Activated naive CD4-positive, alpha-beta T cell treated with anti-CD3 and anti-CD28 coated beads, Interleukin-2, amount 50 U/mL, for 24 hours (primary cell): ENCODE measurements around the gene MRPL42.
"Not testable (repeated sequence)": the region's sequence is repeated elsewhere in the genome, so short reads cannot be mapped to it uniquely, and the experiment has no call there.

Experiments used
- H3K27ac Mint-ChIP-seq: one replicate; pipeline ENCODE4 v1.8.0; 2021; ENCODE audit warnings: mild to moderate bottlenecking, mixed read lengths
- H3K27me3 Mint-ChIP-seq: one replicate; pipeline ENCODE4 v1.8.0; 2021; ENCODE audit warnings: mixed read lengths
- H3K36me3 Mint-ChIP-seq: one replicate; pipeline ENCODE4 v1.8.0; 2021; ENCODE audit warnings: mixed read lengths
- H3K4me1 Mint-ChIP-seq: one replicate; pipeline ENCODE4 v1.8.0; 2021; ENCODE audit warnings: mixed read lengths
- H3K4me3 Mint-ChIP-seq: one replicate; pipeline ENCODE4 v1.8.0; 2021; ENCODE audit warnings: mild to moderate bottlenecking, mixed read lengths
- H3K9me3 Mint-ChIP-seq: one replicate; pipeline ENCODE4 v1.8.0; 2021; ENCODE audit warnings: mixed read lengths

Gene MRPL42

GRCh38 chr12:93541578-93542225 is 74.4 kb downstream of the MRPL42 start:
- Mint-ChIP-seq H3K27me3 (no peaks in the 10 kb centered on the region), H3K27ac (peak overlapping the region; percentile 61)

GRCh38 chr12:93547778-93548177 is 80.5 kb downstream of the MRPL42 start:
- Mint-ChIP-seq H3K36me3 (peaks cover 10% of the 10 kb centered on the region), H3K27ac (no peak overlapping the region), H3K4me1 (no peaks in the 10 kb centered on the region), H3K9me3 (no peaks in the 10 kb centered on the region), H3K27me3 (no peaks in the 10 kb centered on the region), H3K4me3 (no peak overlapping the region)

More at GRCh38 chr12:93541578-93542225, 74.4 kb downstream of the MRPL42 start:
- Mint-ChIP-seq H3K36me3 (peaks cover 5% of the 10 kb centered on the region), H3K4me1 (peaks cover 28% of the 10 kb centered on the region), H3K9me3 (no peaks in the 10 kb centered on the region), H3K4me3 (peak overlapping the region; percentile 28)

- H3K4me3 Mint-ChIP-seq = no peak overlapping the region
- H3K27me3 Mint-ChIP-seq = no peaks in the 10 kb centered on the region
- no peaks in the 10 kb centered on the region for H3K9me3 Mint-ChIP-seq
- no peak overlapping the region for H3K27ac Mint-ChIP-seq
- H3K4me1 Mint-ChIP-seq = no peaks in the 10 kb centered on the region
- H3K36me3 Mint-ChIP-seq = peaks cover 7% of the 10 kb centered on the region
Observed at GRCh38 chr12:93549174-93549573, 81.9 kb downstream of the MRPL42 start.

DNA sequence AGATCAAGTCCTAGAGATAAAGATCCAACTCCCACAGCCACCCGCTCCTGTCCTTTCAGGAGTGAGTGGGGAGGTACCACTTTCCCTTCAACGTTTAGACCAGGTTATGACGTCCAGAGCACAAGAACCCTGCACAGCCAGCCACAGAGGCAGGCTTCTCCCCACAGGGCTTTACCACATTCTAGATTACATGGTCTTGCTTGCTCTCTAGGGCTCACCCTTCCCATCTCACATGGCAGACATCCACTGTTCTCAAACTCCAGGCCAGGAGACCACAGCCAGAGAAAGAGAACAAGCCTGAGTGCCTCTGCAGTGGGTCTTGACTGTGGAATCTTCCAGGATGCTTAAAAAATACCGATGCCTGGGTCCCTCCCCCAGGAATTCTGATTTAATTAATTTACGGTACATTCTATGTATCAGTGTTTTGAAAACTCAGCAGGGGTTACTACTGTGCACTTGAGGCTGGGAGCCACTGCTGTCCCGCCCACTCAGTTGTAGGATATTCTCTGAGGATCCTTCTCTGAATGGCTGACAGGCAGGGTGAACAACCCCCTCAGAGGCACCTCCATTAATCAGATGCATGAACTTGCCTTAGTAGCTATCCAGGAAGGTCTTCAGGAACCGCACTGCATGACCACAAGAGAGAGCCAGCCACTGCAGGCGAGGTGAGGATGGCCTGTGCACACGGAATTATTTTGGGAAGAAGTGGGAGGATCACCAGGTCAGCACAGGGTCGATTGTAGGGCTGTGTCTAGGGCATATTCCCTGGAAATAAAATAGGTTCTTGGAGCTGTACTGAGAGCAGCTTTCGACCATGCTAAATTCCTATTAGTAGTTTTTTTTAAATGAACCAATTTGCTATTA is 83.7 kb downstream of the MRPL42 start:
- Mint-ChIP-seq H3K36me3 (peaks cover 8% of the 10 kb centered on the region), H3K27ac (no peak overlapping the region), H3K9me3 (no peaks in the 10 kb centered on the region), H3K27me3 (no peaks in the 10 kb centered on the region), H3K4me3 (no peak overlapping the region), H3K4me1 (no peaks in the 10 kb centered on the region)

GRCh38 chr12:93552427-93552826 is 85.1 kb downstream of the MRPL42 start:
- peaks cover 9% of the 10 kb centered on the region for H3K36me3 Mint-ChIP-seq
- no peaks in the 10 kb centered on the region for H3K27me3 Mint-ChIP-seq
- no peaks in the 10 kb centered on the region for H3K9me3 Mint-ChIP-seq
- H3K4me1 Mint-ChIP-seq = no peaks in the 10 kb centered on the region
- H3K27ac Mint-ChIP-seq = no peak overlapping the region
- no peak overlapping the region for H3K4me3 Mint-ChIP-seq

DNA sequence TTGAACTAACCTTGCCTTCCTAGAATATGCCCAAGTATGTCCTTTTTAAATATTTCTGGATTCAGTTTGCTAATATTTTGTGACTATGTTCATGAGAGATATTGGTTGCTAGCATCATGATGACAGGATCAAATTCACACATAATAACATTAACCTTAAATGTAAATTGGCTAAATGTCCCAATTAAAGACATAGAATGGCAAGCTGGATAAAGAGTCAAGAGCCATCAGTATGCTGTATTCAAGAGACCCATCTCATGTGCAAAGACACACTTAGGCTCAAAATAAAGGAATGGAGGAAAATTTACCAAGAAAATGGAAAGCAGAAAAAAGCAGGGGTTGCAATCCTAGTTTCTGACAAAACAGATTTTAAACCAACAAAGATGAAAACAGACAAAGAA is 90.6 kb downstream of the MRPL42 start:
- peaks cover 20% of the 10 kb centered on the region for H3K36me3 Mint-ChIP-seq
- not testable (repeated sequence) for H3K4me3 Mint-ChIP-seq, H3K27ac Mint-ChIP-seq, H3K4me1 Mint-ChIP-seq, H3K27me3 Mint-ChIP-seq
- H3K9me3 Mint-ChIP-seq = peaks cover 13% of the 10 kb centered on the region

DNA sequence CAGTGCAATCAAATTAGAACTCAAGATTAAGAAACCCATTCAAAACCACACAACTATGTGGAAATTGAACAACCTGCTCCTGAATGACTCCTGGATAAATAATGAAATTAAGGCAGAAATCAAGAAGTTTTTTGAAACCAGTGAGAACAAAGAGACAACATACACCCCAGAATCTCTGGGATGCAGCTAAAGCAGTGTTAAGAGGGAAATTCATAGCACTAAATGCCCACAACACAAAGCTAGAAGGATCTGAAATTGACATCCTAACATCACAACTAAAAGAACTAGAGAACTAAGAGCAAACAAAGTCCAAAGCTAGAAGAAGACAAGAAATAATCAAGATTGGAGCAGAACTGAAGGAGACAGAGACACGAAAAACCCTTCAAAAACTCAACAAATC is 91.4 kb downstream of the MRPL42 start:
- H3K27me3 Mint-ChIP-seq, H3K27ac Mint-ChIP-seq, H3K4me1 Mint-ChIP-seq, H3K4me3 Mint-ChIP-seq: not testable (repeated sequence)
- H3K36me3 Mint-ChIP-seq = peaks cover 20% of the 10 kb centered on the region
- H3K9me3 Mint-ChIP-seq = peaks cover 13% of the 10 kb centered on the region

DNA sequence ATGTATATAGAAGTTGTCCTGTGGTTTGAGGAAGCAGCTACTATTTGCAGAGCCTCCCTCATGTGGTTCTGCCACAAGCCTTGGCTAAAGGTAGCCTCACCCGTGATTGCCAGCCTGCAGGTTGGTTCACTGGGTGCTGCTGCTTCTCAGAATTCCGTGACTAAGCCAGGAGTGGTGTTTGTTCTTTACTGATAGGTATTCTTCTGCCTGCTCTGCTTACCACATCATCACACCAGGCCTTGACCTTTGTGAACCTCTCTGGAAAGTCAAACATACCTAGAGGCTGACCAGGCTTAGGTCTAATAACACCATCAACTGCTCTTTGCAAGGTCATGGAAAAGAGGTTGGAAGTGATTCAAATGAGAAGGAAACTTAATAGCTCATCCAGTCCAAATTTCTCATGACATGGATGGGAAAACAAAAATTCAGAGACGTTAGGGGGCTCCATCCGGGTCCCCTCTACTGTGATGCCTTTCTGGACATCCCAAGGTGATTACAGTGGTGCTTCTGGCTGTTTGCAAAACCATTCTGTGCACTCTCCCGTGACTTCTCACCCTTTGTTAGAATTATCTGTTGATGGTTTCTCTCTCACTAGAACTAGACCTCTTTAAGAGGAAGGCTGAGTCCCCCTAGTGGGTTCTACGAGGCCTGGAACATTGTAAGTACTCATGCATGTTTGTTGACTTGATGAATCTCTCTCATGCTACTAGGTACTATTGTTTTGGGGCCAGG is 96.7 kb downstream of the MRPL42 start:
- peaks cover 1% of the 10 kb centered on the region for H3K9me3 Mint-ChIP-seq
- no peaks in the 10 kb centered on the region for H3K27me3 Mint-ChIP-seq
- peaks cover 6% of the 10 kb centered on the region for H3K36me3 Mint-ChIP-seq
- H3K4me3 Mint-ChIP-seq = no peak overlapping the region
- no peak overlapping the region for H3K27ac Mint-ChIP-seq
- peaks cover 6% of the 10 kb centered on the region for H3K4me1 Mint-ChIP-seq

DNA sequence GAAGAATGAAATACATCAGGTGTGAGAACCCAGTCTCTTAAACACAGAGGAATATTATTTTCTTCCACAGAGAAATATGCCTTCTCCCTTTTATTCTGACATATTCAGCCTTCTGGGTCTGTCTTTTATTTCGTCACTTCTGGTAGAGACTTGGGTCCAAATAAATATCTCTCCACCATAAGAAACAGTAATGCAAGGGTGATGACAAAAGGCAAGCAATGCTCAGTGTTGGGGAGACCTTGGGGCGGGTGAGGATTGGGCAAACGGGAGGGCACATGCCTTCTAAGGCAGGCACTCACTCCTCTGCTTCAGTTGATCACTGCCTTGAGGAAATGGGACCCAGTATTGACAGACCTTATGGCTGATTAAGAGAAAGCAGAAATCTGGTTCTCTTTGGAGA is 98.4 kb downstream of the MRPL42 start:
- Mint-ChIP-seq H3K9me3 (no peaks in the 10 kb centered on the region), H3K4me1 (peaks cover 6% of the 10 kb centered on the region), H3K4me3 (no peak overlapping the region), H3K36me3 (peaks cover 3% of the 10 kb centered on the region), H3K27ac (no peak overlapping the region), H3K27me3 (no peaks in the 10 kb centered on the region)
